Right lobe of liver (tissue), 6 donors: ENCODE results near the gene TSPAN5. TPM values are rescaled to one million over a fixed set of nuclear protein-coding genes. Genes with fewer than 3 reads are reported as not detected.

Experiments
- ATAC-seq, 4 donors: fragments of 200-7000 bp; cut with Tn5 transposase; one replicate each; pipeline ENCODE4 v1.9.1; 2020; ENCODE audit warnings: mild to moderate bottlenecking in 4 of 4, moderate library complexity in 4 of 4
- DNase-seq, 3 donors: peaks; one replicate each; pipeline ENCODE4 v3.0.0-alpha.2; 2020
- H3K27ac ChIP-seq, 3 donors: fragments of 200-600 bp; one replicate each; pipeline ENCODE4 v1.8.0; 2022
- H3K27me3 ChIP-seq, 2 donors: fragments of 200-600 bp; one replicate each; pipeline ENCODE4 v1.8.0; 2022
- H3K36me3 ChIP-seq, 4 donors: fragments of 200-600 bp; sonication (generic) in 1 of 4; one replicate each; pipeline versions ENCODE4 v1.5.1 to v1.8.0; 2017 to 2022; ENCODE audit warnings: control low read depth in 1 of 4
- H3K4me1 ChIP-seq, 4 donors: fragments of 200-600 bp; sonication (generic) in 1 of 4; one replicate each; pipeline versions ENCODE4 v1.5.1 to v1.8.0; 2017 to 2022; ENCODE audit warnings: control low read depth in 1 of 4
- H3K4me3 ChIP-seq, 3 donors: fragments of 200-600 bp; one replicate each; pipeline ENCODE4 v1.8.0; 2022
- H3K9me3 ChIP-seq, 4 donors: fragments of 200-600 bp; sonication (generic) in 1 of 4; one replicate each; pipeline versions ENCODE4 v1.5.1 to v1.8.0; 2017 to 2022; ENCODE audit warnings: control low read depth in 1 of 4
- CTCF ChIP-seq, 4 donors: fragments of 200-600 bp in 3 of 4; fragments of 450-650 bp in 1 of 4; IDR thresholded peaks; one replicate each; pipeline versions ENCODE4 v1.5.1 to v1.8.0; 2016 to 2022; ENCODE audit warnings: antibody characterized with exemption in 4 of 4, mild to moderate bottlenecking in 2 of 4
- POLR2A ChIP-seq: fragments of 450-650 bp; IDR thresholded peaks from one replicate; pipeline ENCODE4 v1.6.1; 2017; ENCODE audit warnings: antibody characterized with exemption, mild to moderate bottlenecking
- WGBS: methylation state at CpG from one replicate; pipeline ENCODE4 v1.1.6; 2018; ENCODE audit warnings: low coverage, low lambda C conversion rate; ENCODE audit not compliant: insufficient coverage; ENCODE audit errors: missing lambda C conversion rate; 5-methylcytosine and 5-hydroxymethylcytosine counted together
- intact Hi-C, 2 donors: fragments of 100-400 bp; cut with DNase I; formaldehyde crosslinking; loops; one replicate each; pipeline versions ENCODE4 v1.11.2 to v1.14.1; 2022
- total RNA-seq, 6 experiments: library from RNA; depleted of rRNA in 2 of 6; stranded (reverse); fragments of >200 nt in 2 of 6; fragmentation: NEBNext Ultra II Directional in 3 of 6; extraction: Animal tissue kit (Norgen Biotek cat#: 25700) in 3 of 6; gene quantifications; one replicate each; pipeline versions ENCODE4 v1.1.0 to v1.2.4, GENCODE V29; 2016 to 2023
- donor health status: DM: no; HTN: yes; CAD: no.
- donor health status: DM: no; HTN: no; CAD: no.
- donor health status: DM: no; HTN: no; CAD: no.
- donor health status: DM: no; HTN: yes; CAD: no.
- donor health status: DM: no; HTN: yes; CAD: no.

Gene TSPAN5
- total RNA-seq, 6 experiments from 2014 or later, result 0.12 to 1.2 (median 0.50) TPM

GRCh38 chr4:98694076-98694475, 35.7 kb upstream of the TSPAN5 start:
- no peak for DNase-seq
- Histone ChIP-seq H3K4me1 (no peaks in the 10 kb centered on the region), H3K27ac (no peak overlapping the region), H3K4me3 (no peak overlapping the region), H3K36me3 (no peaks in the 10 kb centered on the region), H3K27me3 (no peaks in the 10 kb centered on the region), H3K9me3 (no peaks in the 10 kb centered on the region)
- TF ChIP-seq CTCF (IDR thresholded peaks at IDR 0.05), result no peak
- TF ChIP-seq POLR2A, result no peak
- no peak for ATAC-seq
- 84% methylated on average over 4 of the region's 10 CpGs for WGBS
- intact Hi-C loops, result no loop called here

GRCh38 chr4:98692411-98692810, 34.0 kb upstream of the TSPAN5 start:
- 40% methylated on average over 7 of the region's 7 CpGs for WGBS

GRCh38 chr4:98691588-98691987, 33.2 kb upstream of the TSPAN5 start:
- WGBS, result 40% methylated on average over 1 of the region's 4 CpGs
- H3K27me3 ChIP-seq, result no peaks in the 10 kb centered on the region
- intact Hi-C loops, result no loop called here

More at GRCh38 chr4:98692411-98692810, 34.0 kb upstream of the TSPAN5 start:
- H3K27ac ChIP-seq, result no peak overlapping the region
- H3K9me3 ChIP-seq, result no peaks in the 10 kb centered on the region
- ATAC-seq (peak in 2 of 4 donors; percentile 43 to 48), DNase-seq (no peak)
- no peaks in the 10 kb centered on the region for H3K4me1 ChIP-seq
- no peaks in the 10 kb centered on the region for H3K27me3 ChIP-seq
- no peak overlapping the region for H3K4me3 ChIP-seq
- TF ChIP-seq POLR2A, result no peak
- no peak for TF ChIP-seq CTCF (IDR thresholded peaks at IDR 0.05)
- intact Hi-C loops, result no loop called here
- no peaks in the 10 kb centered on the region for H3K36me3 ChIP-seq

GRCh38 chr4:98689507-98690174, 31.2 kb upstream of the TSPAN5 start:
- H3K4me1 ChIP-seq, result peaks cover 0 to 12% (median 5%) of the 10 kb centered on the region in 4 donors
- no peaks in the 10 kb centered on the region for H3K36me3 ChIP-seq
- no peak overlapping the region for H3K27ac ChIP-seq
- ATAC-seq (no peak), DNase-seq (no peak)
- intact Hi-C loops, result no loop called here
- no peaks in the 10 kb centered on the region for H3K9me3 ChIP-seq
- TF ChIP-seq CTCF (IDR thresholded peaks at IDR 0.05) (no peak), POLR2A (no peak)
- H3K4me3 ChIP-seq, result no peak overlapping the region
- no peaks in the 10 kb centered on the region for H3K27me3 ChIP-seq
- 89% methylated on average over 3 of the region's 4 CpGs for WGBS

More at GRCh38 chr4:98691588-98691987, 33.2 kb upstream of the TSPAN5 start:
- Histone ChIP-seq H3K27ac (no peak overlapping the region), H3K9me3 (no peaks in the 10 kb centered on the region), H3K36me3 (no peaks in the 10 kb centered on the region), H3K4me3 (no peak overlapping the region), H3K4me1 (no peaks in the 10 kb centered on the region)
- DNase-seq, result no peak
- TF ChIP-seq CTCF (IDR thresholded peaks at IDR 0.05), result no peak
- no peak for TF ChIP-seq POLR2A
- ATAC-seq, result no peak
